Pons (tissue), 1 donor: ENCODE results near the gene SPSB1.

Experiments
- DNase-seq: peaks from one replicate; pipeline ENCODE4 v3.0.0-alpha.2; 2016; ENCODE audit warnings: low spot score

The SPSB1 gene

GRCh38 chr1:9344426-9345200 lies 51.9 kb downstream of the SPSB1 start:
- DNase-seq: no peak

GRCh38 chr1:9345471-9345870 lies 52.8 kb downstream of the SPSB1 start:
- no peak for DNase-seq

GRCh38 chr1:9345922-9346321 lies 53.2 kb downstream of the SPSB1 start:
- DNase-seq: peak; percentile 49

GRCh38 chr1:9346566-9346965 lies 53.9 kb downstream of the SPSB1 start:
- no peak for DNase-seq

- no peak for DNase-seq
Measured at GRCh38 chr1:9347095-9347850, 54.6 kb downstream of the SPSB1 start.

- DNase-seq: no peak
Measured at GRCh38 chr1:9349331-9349851, 56.7 kb downstream of the SPSB1 start.

- DNase-seq: no peak
Measured at GRCh38 chr1:9350013-9350908, 57.6 kb downstream of the SPSB1 start.

- DNase-seq: no peak
Measured at GRCh38 chr1:9350960-9351359, 58.3 kb downstream of the SPSB1 start.

GRCh38 chr1:9351654-9352271 lies 59.1 kb downstream of the SPSB1 start:
- no peak for DNase-seq

GRCh38 chr1:9352377-9353134 lies 59.9 kb downstream of the SPSB1 start:
- DNase-seq: peak; percentile 82

- no peak for DNase-seq
Measured at GRCh38 chr1:9355503-9355902, 62.8 kb downstream of the SPSB1 start.

- no peak for DNase-seq
Measured at GRCh38 chr1:9356021-9356420, 63.3 kb downstream of the SPSB1 start.

- DNase-seq: no peak
Measured at GRCh38 chr1:9356829-9357466, 64.3 kb downstream of the SPSB1 start.

- no peak for DNase-seq
Measured at GRCh38 chr1:9357958-9358357, 65.3 kb downstream of the SPSB1 start.

- no peak for DNase-seq
Measured at GRCh38 chr1:9360371-9361064, 67.8 kb downstream of the SPSB1 start.

- no peak for DNase-seq
Measured at GRCh38 chr1:9361630-9362260, 69.1 kb downstream of the SPSB1 start.

GRCh38 chr1:9362488-9362887 lies 69.8 kb downstream of the SPSB1 start:
- peak; percentile 80 for DNase-seq

- peak; percentile 96 for DNase-seq
Measured at GRCh38 chr1:9363061-9363471, 70.4 kb downstream of the SPSB1 start.

- DNase-seq: no peak
Measured at GRCh38 chr1:9366298-9366697, 73.6 kb downstream of the SPSB1 start.
